ENCODE results near the gene BFAR.
"Not testable (repeated sequence)": the region's sequence is repeated elsewhere in the genome, so short reads cannot be mapped to it uniquely, and the experiment has no call there.

The BFAR gene

DNA sequence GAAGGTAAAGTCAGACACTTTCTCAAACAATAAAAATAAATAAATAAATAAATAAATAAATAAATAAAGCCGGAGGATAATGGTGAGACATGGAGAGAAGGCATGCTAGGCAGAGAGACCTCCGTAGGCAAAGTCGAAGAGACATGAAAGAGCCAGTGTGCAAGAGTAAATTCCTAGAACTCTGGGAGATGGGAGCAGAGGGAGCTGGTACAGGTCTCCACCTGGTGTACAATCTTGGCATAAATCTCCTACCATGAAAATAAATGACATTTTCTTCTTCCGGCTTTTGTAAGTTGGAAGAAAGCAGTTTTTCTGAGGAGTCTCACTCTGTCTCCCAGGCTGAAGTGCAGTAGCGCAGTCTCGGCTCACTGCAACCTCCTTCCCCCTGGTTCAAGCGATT is 69.1 kb downstream of the BFAR start:
- DNase-seq: not testable (repeated sequence)

DNA sequence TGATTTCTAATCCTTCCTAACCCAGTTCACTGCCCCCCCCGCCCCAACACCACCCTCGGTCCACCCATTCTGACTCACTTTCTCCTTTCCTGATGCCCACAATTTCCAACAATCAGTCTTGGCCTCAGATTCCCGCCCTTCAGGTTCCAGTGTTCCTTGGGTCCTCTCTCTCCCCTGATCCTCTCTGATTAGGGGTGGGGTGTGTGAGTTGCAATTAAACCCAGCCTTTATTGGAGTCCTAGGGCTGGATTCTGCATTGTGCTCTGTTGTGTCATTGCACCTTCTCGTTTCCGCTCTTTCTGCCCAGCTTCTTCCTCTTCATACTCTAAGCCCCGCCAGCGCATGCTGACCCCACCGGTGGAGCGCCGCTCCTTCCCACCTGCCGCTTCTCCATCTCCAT is 69.9 kb downstream of the BFAR start:
- not testable (repeated sequence) for DNase-seq

DNA sequence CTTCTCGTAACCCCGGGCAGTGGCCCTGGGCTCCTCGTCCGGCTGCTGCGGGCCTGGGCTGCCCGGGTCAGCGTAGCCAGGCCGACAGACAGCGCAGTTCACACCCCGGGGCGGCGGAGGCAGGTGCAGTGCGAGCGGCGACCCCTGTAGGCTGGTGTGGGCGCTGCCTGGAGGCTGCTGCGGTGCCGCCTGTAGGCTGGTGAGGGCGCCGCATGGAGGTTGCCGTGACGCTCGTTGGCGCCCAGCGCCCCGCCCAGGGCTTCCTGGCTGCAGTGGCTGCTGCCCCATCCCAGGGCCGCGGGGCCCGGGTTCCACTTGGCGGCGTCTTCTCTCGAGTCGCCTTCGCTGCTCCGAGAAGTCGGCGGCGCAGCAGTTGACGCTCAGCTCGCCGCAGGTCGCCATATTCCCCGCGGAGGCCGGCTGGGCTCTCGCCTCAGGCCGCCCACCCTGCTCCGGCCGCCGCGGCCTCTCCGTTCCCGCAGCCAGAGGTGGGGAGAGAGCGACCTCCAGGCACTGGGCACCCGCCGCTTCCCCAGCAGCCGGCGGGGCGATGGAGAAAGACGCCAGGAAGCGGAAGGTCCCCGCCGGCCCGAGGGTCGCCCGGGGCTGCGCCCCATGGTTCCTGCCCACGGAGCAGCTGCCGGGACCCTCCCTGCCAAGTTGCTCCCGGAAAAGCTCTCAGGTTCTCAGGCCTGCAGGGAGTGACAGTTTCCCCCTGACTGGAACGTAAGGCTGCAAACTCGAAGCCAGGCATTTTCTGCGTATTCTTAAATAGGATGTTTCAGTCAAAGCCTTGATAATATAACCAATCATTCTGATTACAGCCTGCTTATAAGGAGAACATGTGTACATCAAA is 70.6 kb downstream of the BFAR start, which contains the start of gene NPIPA3:
TSS of gene NPIPA3 (plus strand) at position 256 of the 856 bp plus-strand sequence. CDS start 5,533 bp downstream, outside the sequence.
- DNase-seq: not testable (repeated sequence)

Data from CD4-positive, alpha-beta T cell treated with Interleukin-17A for 1 hour (primary cell).